ENCODE measurements around the gene NLGN1. TPM values are rescaled to one million over a fixed set of nuclear protein-coding genes. Genes with fewer than 3 reads are reported as not detected.

NLGN1 gene
- total RNA-seq, 1 experiment from 2014 or later: 5.2 TPM

GRCh38 chr3:173659972-173660371 lies 262.4 kb downstream of the NLGN1 start:
- Histone ChIP-seq H3K27me3 (ENCODE audit: insufficient read depth, low read length) (no peaks in the 10 kb centered on the region), H3K23ac (ENCODE audit: insufficient read length, low read depth, low read length) (no peak overlapping the region), H2BK12ac (ENCODE audit: insufficient read length, low read depth, low read length) (no peak overlapping the region), H3K14ac (ENCODE audit: insufficient read depth, low read length) (no peak overlapping the region), H4K5ac (ENCODE audit: insufficient read length, low read depth, low read length) (no peak overlapping the region), H4K91ac (ENCODE audit: insufficient read length, low read depth, low read length) (no peak overlapping the region), H3K18ac (ENCODE audit: insufficient read length, low read depth, low read length) (no peak overlapping the region), H2BK20ac (ENCODE audit: low read depth, low read length, poor library complexity, severe bottlenecking) (no peak overlapping the region), H4K20me1 (ENCODE audit: control insufficient read depth, insufficient read depth, insufficient read length) (no peaks in the 10 kb centered on the region), H2AK5ac (ENCODE audit: insufficient read length, low read length) (no peak overlapping the region), H2BK120ac (ENCODE audit: low read depth, low read length, poor library complexity, severe bottlenecking) (no peak overlapping the region), H2AFZ (ENCODE audit: low read length) (no peak overlapping the region), H3K4me1 (ENCODE audit: insufficient read depth, low read length) (no peaks in the 10 kb centered on the region; the same call in 1 of the 2 replicates), H4K8ac (replicated peaks; ENCODE audit: insufficient read length, low read depth, low read length) (no peak overlapping the region), H3K23me2 (ENCODE audit: insufficient read length, low read depth, low read length, poor library complexity, severe bottlenecking) (no peaks in the 10 kb centered on the region), H3K4me2 (ENCODE audit: insufficient read depth, insufficient read length, low read length) (no peak overlapping the region), H3K9ac (ENCODE audit: extremely low read depth, insufficient read length, low read length) (no peak overlapping the region), H3K27ac (ENCODE audit: insufficient read length, low read depth, low read length) (no peak overlapping the region), H3K79me1 (ENCODE audit: insufficient read depth, low read depth, low read length, poor library complexity, severe bottlenecking) (no peaks in the 10 kb centered on the region), H3K79me2 (ENCODE audit: insufficient read depth, low read length) (no peaks in the 10 kb centered on the region; the same call in 1 of the 2 replicates), H3T11ph (ENCODE audit: low read length) (no peak overlapping the region), H3K4ac (ENCODE audit: low read depth, low read length) (no peak overlapping the region), H3K9me3 (ENCODE audit: control insufficient read depth, low read depth, low read length) (no peaks in the 10 kb centered on the region), H3K56ac (ENCODE audit: insufficient read length, low read depth, low read length) (no peak overlapping the region), H2BK5ac (ENCODE audit: insufficient read length, low read length) (no peak overlapping the region), H2BK15ac (ENCODE audit: low read depth, low read length) (no peak overlapping the region)
- no peaks in the 10 kb centered on the region for H3K27me3 Mint-ChIP-seq (ENCODE audit: low read depth)
- no peaks in the 10 kb centered on the region for H3K36me3 Mint-ChIP-seq (ENCODE audit: insufficient read depth in 1 of 3, low read depth in 3 of 3)
- no peak overlapping the region for H3K4me3 Mint-ChIP-seq
- no CpG with 5 or more reads among the region's 2 CpGs for WGBS (ENCODE audit: extremely low coverage, insufficient read length, low lambda C conversion rate)
- no peak overlapping the region for H3K27ac Mint-ChIP-seq
- peaks cover 13 to 15% of the 10 kb centered on the region in 2 experiments for H3K4me1 Mint-ChIP-seq
- H3K9me3 Mint-ChIP-seq: peaks cover 0 to 2% of the 10 kb centered on the region in 2 experiments; a peak in 1 of 5 replicates
- TF ChIP-seq CTCF (conservative IDR thresholded peaks at IDR 0.05): no peak
- no peak for DNase-seq

Data from H9 (cell line).